ENCODE data around the gene PDE6C. TPM values are rescaled to one million over a fixed set of nuclear protein-coding genes. Genes with fewer than 3 reads are reported as not detected.

Gene PDE6C
- total RNA-seq, 1 donor from 2014 or later: not detected

- peak; percentile 96 for DNase-seq (ENCODE audit: extremely low spot score, unreplicated experiment)
- H3K27me3 Mint-ChIP-seq: peaks cover 3% of the 10 kb centered on the region
- H3K4me1 Mint-ChIP-seq (ENCODE audit: unreplicated experiment): peaks cover 12% of the 10 kb centered on the region
- TF ChIP-seq, protein P1, sequence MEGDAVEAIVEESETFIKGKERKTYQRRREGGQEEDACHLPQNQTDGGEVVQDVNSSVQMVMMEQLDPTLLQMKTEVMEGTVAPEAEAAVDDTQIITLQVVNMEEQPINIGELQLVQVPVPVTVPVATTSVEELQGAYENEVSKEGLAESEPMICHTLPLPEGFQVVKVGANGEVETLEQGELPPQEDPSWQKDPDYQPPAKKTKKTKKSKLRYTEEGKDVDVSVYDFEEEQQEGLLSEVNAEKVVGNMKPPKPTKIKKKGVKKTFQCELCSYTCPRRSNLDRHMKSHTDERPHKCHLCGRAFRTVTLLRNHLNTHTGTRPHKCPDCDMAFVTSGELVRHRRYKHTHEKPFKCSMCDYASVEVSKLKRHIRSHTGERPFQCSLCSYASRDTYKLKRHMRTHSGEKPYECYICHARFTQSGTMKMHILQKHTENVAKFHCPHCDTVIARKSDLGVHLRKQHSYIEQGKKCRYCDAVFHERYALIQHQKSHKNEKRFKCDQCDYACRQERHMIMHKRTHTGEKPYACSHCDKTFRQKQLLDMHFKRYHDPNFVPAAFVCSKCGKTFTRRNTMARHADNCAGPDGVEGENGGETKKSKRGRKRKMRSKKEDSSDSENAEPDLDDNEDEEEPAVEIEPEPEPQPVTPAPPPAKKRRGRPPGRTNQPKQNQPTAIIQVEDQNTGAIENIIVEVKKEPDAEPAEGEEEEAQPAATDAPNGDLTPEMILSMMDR (conservative IDR thresholded peaks at IDR 0.05): peak; percentile 71
- peaks cover 2% of the 10 kb centered on the region for H3K36me3 Mint-ChIP-seq
- no peaks in the 10 kb centered on the region for H3K9me3 Mint-ChIP-seq
- H3K27ac Mint-ChIP-seq: no peak within 1 kb of the TSS
- H3K4me3 Mint-ChIP-seq: no peak within 1 kb of the TSS
Observed at GRCh38 chr10:93702210-93703001, 90.1 kb downstream of the PDE6C start, which contains the start of gene FRA10AC1. Gene FRA10AC1 (minus strand): TSS chr10:93702592. CDS start chr10:93700106, 2,486 bp downstream.

DNA sequence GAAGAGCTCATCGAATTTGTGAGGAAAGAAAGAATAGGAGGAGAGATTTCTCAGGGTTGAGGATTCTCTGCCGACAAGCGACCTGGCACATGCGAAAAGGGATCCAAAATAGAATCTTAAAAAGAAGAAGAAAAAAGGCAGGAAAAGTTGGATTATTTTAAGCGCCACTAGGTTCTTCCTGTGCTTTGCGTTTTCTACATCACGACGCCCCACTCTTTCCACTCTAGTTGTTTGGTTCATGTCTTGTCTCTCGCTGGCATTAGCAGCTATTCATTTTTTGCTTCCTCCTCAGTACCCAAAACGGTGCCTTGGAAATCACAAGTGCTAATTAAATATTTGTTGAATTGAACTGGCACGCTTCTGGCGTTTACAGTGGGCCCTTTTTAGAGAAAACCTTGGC, 90.7 kb downstream of the PDE6C start:
- no peak for DNase-seq (ENCODE audit: extremely low spot score, unreplicated experiment)
- H3K9me3 Mint-ChIP-seq: no peaks in the 10 kb centered on the region

GRCh38 chr10:93703841-93704240, 91.5 kb downstream of the PDE6C start:
- Mint-ChIP-seq H3K27ac (peak overlapping the region; percentile 24), H3K4me3 (peak overlapping the region; percentile 74)

More for the DNA sequence above, 90.7 kb downstream of the PDE6C start:
- no peaks in the 10 kb centered on the region for H3K36me3 Mint-ChIP-seq
- peaks cover 10% of the 10 kb centered on the region for H3K27me3 Mint-ChIP-seq
- H3K4me3 Mint-ChIP-seq: no peak overlapping the region
- H3K4me1 Mint-ChIP-seq (ENCODE audit: unreplicated experiment): peaks cover 12% of the 10 kb centered on the region
- TF ChIP-seq, protein P1 (conservative IDR thresholded peaks at IDR 0.05): no peak
- no peak overlapping the region for H3K27ac Mint-ChIP-seq

DNA sequence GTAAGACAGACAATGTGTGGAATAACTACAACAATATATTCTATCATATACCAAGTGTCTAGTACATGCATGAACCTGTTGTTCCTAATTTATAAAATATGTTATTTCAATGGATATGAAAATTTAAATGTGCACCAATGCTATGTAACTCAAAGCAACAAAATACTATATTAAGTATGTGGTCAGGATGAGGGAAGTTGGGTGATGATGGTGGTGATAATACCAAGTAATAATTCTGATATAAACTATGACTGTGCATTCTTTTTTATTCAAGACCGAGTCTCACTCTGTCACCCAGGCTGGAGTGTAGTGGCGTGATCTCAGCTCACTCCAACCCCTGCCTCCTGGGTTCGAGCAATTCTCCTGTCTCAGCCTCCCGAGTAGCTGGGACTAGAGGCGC, 92.1 kb downstream of the PDE6C start:
- Mint-ChIP-seq H3K27me3 (peaks cover 10% of the 10 kb centered on the region), H3K36me3 (no peaks in the 10 kb centered on the region), H3K4me3 (no peak overlapping the region), H3K9me3 (no peaks in the 10 kb centered on the region), H3K4me1 (ENCODE audit: unreplicated experiment) (peaks cover 12% of the 10 kb centered on the region), H3K27ac (no peak overlapping the region)
- TF ChIP-seq, protein P1 (conservative IDR thresholded peaks at IDR 0.05): no peak
- DNase-seq (ENCODE audit: extremely low spot score, unreplicated experiment): no peak

More at GRCh38 chr10:93703841-93704240, 91.5 kb downstream of the PDE6C start:
- no peaks in the 10 kb centered on the region for H3K36me3 Mint-ChIP-seq
- no peak for DNase-seq (ENCODE audit: extremely low spot score, unreplicated experiment)
- peaks cover 10% of the 10 kb centered on the region for H3K27me3 Mint-ChIP-seq
- H3K4me1 Mint-ChIP-seq (ENCODE audit: unreplicated experiment): peaks cover 12% of the 10 kb centered on the region
- no peaks in the 10 kb centered on the region for H3K9me3 Mint-ChIP-seq
- TF ChIP-seq, protein P1 (conservative IDR thresholded peaks at IDR 0.05): no peak

DNA sequence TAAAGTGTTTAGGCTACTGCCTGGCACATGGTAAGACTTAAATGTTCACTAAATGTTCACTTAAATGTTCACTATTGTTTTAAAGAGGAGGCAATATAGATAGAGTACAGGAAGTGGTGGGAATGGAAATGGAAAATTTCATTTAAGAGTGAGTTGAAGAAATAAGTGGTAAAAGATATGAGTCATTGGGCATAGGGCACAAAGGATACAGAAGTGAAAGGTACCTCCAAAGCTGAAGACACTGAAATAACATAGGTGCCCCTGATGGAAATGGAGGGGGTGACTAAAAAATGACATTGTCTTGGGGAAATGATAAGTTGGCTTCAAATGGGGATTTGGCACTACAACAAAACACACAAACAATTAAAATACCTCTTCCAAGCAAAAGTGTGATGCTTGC, 95.3 kb downstream of the PDE6C start:
- H3K4me1 Mint-ChIP-seq (ENCODE audit: unreplicated experiment): peaks cover 4% of the 10 kb centered on the region
- H3K27ac Mint-ChIP-seq: no peak overlapping the region
- DNase-seq (ENCODE audit: extremely low spot score, unreplicated experiment): no peak
- H3K36me3 Mint-ChIP-seq: no peaks in the 10 kb centered on the region
- TF ChIP-seq, protein P1 (conservative IDR thresholded peaks at IDR 0.05): no peak
- H3K4me3 Mint-ChIP-seq: no peak overlapping the region
- H3K27me3 Mint-ChIP-seq: peaks cover 10% of the 10 kb centered on the region
- no peaks in the 10 kb centered on the region for H3K9me3 Mint-ChIP-seq
